Prostate gland (tissue), 2 donors: Measurements from ENCODE around the gene UBR4. TPM values are rescaled to one million over a fixed set of nuclear protein-coding genes. Genes with fewer than 3 reads are reported as not detected.

Experiments used
- DNase-seq: peaks from one replicate; pipeline ENCODE4 v3.0.0-alpha.2; 2019; ENCODE audit warnings: low spot score
- H3K27ac ChIP-seq, 2 donors: fragments of 200-600 bp; sonication (generic); 2 replicates each; pipeline ENCODE4 v1.5.1; 2017 to 2019
- H3K27me3 ChIP-seq: fragments of 200-600 bp; sonication (generic); replicated peaks from 2 replicates; pipeline ENCODE4 v1.5.1; 2019; ENCODE audit not compliant: insufficient read depth
- H3K36me3 ChIP-seq, 2 donors: fragments of 200-600 bp; sonication (generic); 1 replicate in 1 of 2; 2 replicates in 1 of 2; pipeline versions ENCODE4 v1.5.1 to v1.8.1; 2017 to 2019
- H3K4me1 ChIP-seq: fragments of 200-600 bp; sonication (generic); replicated peaks from 2 replicates; pipeline ENCODE4 v1.5.1; 2019
- H3K4me3 ChIP-seq, 2 donors: fragments of 200-600 bp; sonication (generic); 2 replicates each; pipeline ENCODE4 v1.5.1; 2017 to 2019
- H3K9me3 ChIP-seq: fragments of 200-600 bp; sonication (generic); 2 replicates; pipeline ENCODE4 v1.5.1; 2017
- POLR2A ChIP-seq: fragments of 450-650 bp; IDR thresholded peaks from one replicate; pipeline ENCODE4 v1.6.1; 2016; ENCODE audit warnings: antibody characterized with exemption, mild to moderate bottlenecking
- WGBS: methylation state at CpG from one replicate; pipeline ENCODE4 v1.1.5; 2018; 5-methylcytosine and 5-hydroxymethylcytosine counted together
- intact Hi-C: fragments of 100-400 bp; cut with DNase I; formaldehyde crosslinking; loops from one replicate; pipeline ENCODE4 v1.14.2; 2022
- total RNA-seq, 2 donors: library from RNA; depleted of rRNA; stranded (reverse); fragments of >200 nt; gene quantifications; one replicate each; pipeline ENCODE4 v1.1.0, GENCODE V29; 2016

Gene UBR4
- total RNA-seq, 2 donors from 2014 or later: 93.5 to 311 TPM

DNA sequence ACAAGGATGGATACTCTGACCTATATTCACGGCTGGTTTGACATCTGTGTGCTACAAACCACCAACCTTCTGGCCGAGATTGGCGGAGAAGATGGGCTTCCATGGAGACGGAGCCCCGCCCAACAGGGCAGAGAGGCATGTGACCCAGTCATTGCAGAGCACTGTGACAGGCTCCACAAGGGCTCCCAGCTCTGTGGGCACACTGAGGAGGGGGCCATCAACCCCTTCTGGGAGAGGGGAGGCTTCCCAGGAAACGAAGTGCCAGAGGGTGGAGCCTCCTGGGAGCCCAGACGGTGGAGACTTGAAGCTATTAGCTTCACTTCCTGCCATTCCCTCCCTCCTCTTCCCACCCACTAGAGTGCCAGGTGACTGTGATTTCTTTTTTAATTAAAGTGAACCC, 182.0 kb downstream of the UBR4 start:
- Histone ChIP-seq H3K36me3 (no peaks in the 10 kb centered on the region), H3K4me1 (no peaks in the 10 kb centered on the region), H3K4me3 (no peak overlapping the region), H3K9me3 (no peaks in the 10 kb centered on the region), H3K27me3 (no peaks in the 10 kb centered on the region), H3K27ac (no peak overlapping the region)
- 44% methylated on average over 7 of the region's 7 CpGs for WGBS
- intact Hi-C loops: no loop called here
- DNase-seq: no peak
- no peak for TF ChIP-seq POLR2A

Other genes with a start within 250 kb of the UBR4 start
- 10 to 100 TPM; 42.1 to 86.2 TPM for gene EMC1, start 41.3 kb upstream of the UBR4 start, total RNA-seq
- 10 to 100 TPM; 20.5 to 21.9 TPM for gene MRTO4, start 41.5 kb upstream of the UBR4 start, total RNA-seq
- 1 to 10 TPM; 2.6 to 6.7 TPM for gene AKR7A3, start 78.5 kb upstream of the UBR4 start, total RNA-seq
- 100 to 1,000 TPM; 153 to 172 TPM for gene AKR7A2, start 101.9 kb upstream of the UBR4 start, total RNA-seq
- gene SLC66A1, start 102.1 kb upstream of the UBR4 start, total RNA-seq: 10 to 100 TPM; 24.4 to 49.6 TPM